ENCODE measurements around the gene CMSS1.

GRCh38 chr3:99990179-99990578 is 172.5 kb downstream of the CMSS1 start:
- no peak for TF ChIP-seq REST (IDR thresholded peaks at IDR 0.05)
- TF ChIP-seq CTCF (IDR thresholded peaks at IDR 0.05): no peak
- TF ChIP-seq ESRRA (IDR thresholded peaks at IDR 0.05; ENCODE audit: borderline replicate concordance, low read length): no peak
- no peak for TF ChIP-seq MYC (IDR thresholded peaks at IDR 0.05; ENCODE audit: borderline replicate concordance, low read length)
- no peak for TF ChIP-seq JUN (IDR thresholded peaks at IDR 0.05)
- TF ChIP-seq CBX2 (IDR thresholded peaks at IDR 0.05; ENCODE audit: borderline replicate concordance, low read depth): no peak
- TF ChIP-seq JUNB (IDR thresholded peaks at IDR 0.05): no peak
- no peak for TF ChIP-seq MAX (IDR thresholded peaks at IDR 0.05)

Measured in A549 (cell line).